Activated T-helper 1 cell treated with Interleukin-2 at 50 U/mL for 16 hours (primary cell): ENCODE results near the gene NID1.

Experiments
- DNase-seq: peaks from one replicate; pipeline ENCODE4 v3.0.0-alpha.2; 2020; ENCODE audit warnings: low read depth

Gene NID1

GRCh38 chr1:236064674-236065508 is at the start of gene NID1:
Gene NID1, minus strand, starts transcription at chr1:236065090. Its CDS starts 11 bp downstream, at chr1:236065079.
- no peak for DNase-seq

DNA sequence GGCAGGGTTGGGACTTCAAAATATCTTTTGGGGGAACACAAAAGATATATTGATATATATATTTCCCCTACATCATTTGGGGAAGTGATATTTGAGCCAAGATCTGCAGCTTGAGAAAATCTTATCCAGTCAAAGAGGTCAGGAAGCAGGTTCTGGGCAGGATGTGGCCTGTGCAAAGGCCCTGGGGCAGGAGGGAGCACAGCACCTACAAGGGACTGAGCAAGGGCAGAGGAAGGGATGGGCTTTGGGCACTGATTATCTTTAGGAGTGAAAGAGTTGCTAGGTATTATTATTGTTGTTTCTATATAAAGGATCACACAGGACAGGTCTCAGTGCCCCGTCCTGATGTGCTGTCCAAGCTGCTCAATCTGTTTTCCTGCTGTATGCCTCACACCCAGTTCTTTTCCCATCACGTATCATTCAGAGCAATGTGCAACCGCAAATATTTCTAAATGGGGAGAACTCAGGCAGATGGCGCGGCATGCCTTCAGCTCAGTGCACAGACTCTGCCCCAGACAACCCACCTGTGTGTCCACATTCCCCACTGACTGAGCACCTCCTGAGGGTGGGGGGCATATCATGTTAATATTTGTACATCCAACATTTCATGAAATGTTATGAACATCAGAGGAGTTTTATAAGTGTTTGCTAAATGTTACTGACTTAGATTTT is 49.3 kb upstream of the NID1 start:
- DNase-seq: no peak

- no peak for DNase-seq
Observed at GRCh38 chr1:236113324-236114032, 48.6 kb upstream of the NID1 start.

DNA sequence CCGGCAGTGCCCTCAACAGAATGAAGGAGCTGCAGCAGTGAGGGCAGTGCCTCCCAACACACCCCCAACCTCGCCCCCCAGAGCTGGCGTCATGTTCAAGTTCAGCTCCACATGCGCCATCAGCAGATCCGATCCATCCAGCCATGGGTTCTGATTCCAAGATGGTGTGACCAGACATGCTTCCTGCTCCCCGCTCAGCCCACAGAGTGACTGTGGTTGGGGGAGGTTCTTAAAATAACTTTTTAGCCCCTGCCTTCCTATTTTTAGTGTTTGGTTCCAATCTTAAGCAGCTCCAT is 47.4 kb upstream of the NID1 start:
- DNase-seq: no peak

DNA sequence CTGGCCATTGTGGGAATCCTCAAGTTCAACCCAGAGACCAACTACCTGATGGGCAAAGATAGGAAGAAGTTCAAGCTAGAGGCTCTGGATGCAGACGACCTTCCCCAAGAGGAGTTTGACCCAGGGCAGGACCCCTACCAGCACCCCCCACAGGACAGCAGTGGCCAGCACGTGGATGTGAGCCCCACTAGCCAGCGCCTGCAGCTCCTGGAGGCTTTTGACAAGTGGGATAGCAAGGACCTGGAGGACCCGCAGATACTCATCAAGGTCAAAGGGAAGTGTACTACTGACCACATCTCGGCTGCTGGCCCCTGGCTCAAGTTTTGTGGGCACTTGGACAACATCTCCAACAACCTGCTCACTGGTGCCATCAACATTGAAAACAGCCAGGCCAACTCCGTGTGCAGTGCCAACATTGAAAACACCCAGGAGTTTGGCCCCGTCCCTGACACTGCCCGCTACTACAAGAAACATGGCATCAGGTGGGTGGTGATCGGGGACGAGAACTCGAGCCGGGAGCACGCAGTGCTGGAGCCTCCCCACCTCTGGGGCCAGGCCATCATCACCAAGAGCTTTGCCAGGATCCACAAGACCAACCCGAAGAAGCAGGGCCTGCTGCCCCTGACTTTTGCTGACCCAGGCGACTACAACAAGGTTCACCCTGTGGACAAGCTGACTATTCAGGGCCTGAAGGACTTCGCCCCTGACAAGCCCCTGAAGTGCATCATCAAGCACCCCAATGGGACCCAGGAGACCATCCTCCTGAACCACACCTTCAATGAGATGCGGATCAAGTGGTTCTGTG is 46.8 kb upstream of the NID1 start:
- no peak for DNase-seq

- DNase-seq: no peak
Observed at GRCh38 chr1:236110137-236110536, 45.2 kb upstream of the NID1 start.

GRCh38 chr1:236108027-236108648 is 43.2 kb upstream of the NID1 start:
- no peak for DNase-seq

DNA sequence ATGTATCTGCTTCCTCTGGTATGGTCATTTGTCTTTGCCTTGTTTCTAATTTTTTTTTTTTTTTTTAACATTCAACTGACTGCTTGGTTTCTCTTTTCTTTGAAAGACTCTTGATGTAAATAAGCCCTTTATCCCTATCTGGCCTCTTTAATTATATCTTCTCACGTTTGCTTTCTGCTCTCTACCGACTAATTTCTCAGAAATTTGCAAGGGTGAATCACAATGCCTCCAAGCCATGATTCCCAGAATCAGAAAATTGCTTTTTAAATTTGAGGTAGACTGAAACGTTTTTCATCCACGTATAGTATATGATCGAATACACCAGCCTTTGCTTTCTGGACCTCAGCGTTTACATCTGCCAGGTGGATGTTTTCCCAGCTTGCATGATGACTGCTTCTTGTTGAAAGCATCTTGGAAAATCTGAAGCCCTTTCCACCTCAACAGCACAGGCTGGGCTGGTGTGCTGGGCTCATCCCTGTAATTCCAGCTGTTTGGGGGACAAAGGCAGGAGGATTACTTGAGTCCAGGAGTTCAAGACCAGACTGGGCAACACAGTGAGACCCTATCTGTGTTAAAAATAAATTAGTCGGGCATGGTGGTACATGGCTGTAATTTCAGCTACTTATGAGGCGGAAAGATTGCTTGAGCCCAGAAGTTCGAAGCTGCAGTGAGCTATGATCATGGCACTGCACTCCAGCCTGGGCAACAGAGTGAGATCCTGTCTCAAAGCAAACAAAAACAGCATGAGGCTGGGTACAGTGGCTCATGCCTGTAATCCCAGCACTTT is 42.4 kb upstream of the NID1 start:
- no peak for DNase-seq

DNA sequence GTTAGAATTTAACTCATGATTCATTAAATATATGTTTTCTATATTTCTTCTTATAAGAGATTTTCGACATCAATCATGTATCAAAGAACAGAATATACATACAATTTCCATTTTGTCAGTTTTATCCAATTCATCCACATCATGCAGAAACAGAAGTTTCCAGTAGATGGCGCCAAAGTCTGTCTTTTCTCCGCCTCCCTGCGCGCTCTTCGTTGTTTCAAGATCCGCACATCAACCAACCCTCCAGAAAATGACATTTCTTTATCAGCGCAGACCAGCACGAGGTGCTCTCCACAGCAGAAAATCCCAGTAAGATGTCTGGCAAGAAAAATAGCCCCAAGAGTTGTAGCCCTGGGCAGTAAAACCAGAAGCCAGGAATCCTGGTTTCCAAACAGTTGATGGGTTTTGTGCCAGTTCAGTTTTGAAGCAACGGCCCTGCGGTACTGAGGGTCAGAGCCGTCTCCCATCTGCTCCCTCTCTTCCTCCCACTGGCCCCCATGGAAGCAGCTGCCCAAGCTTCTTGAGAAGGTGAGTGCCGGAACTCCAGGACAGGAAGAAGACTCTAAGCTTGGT is 38.8 kb upstream of the NID1 start:
- DNase-seq: peak; percentile 16

DNA sequence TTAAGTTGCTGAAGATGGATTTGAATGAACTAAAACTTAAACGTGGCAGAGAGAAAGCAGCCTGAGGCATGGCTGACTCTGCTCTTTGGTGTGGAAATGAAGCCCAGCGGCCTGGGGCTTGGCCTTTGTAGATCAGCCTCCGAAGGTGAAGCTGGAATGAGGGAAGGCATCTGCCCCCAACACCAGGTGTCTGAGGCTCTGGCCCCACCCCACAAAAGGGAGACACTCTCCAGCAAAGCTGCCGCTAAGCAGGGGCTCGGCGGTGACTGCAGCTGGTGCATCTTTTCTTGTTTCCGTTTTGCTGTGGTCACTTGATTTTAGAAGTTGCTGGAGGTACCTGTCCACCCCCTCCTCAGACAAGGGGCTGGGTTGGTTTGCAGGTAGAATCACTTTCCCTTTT is 38.2 kb upstream of the NID1 start:
- no peak for DNase-seq

- DNase-seq: no peak
Observed at GRCh38 chr1:236102611-236103010, 37.7 kb upstream of the NID1 start.

GRCh38 chr1:236101233-236102200 is 36.6 kb upstream of the NID1 start:
- DNase-seq: no peak

- no peak for DNase-seq
Observed at GRCh38 chr1:236100799-236101198, 35.9 kb upstream of the NID1 start.

DNA sequence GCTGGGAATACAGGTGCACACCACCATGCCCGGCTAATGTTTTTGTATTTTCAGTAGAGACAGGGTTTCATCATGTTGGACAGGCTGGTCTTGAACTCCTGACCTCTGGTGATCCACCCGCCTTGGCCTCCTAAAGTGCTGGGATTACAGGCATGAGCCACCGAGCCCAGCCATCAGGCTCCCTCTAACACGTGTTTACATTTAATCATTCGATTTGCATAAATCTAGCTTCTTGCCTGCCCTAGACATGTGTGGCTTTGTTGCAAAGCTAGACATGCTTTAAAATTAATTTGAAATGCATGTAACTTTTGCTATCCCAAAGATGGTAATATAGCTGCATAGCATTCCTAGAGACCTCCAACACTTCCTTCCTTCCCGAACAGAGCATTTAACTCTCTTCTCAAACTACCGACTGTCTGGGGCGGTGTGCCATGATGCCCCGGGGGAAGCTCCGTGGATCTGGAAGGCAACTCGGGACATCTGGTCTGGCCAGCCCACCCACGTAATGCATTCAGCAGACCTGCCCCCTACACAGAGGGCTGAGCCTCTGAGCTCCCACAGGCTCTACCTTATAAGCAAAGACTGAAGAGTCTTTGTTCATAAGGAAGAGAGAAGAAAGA is 34.6 kb upstream of the NID1 start:
- DNase-seq: no peak

- DNase-seq: no peak
Observed at GRCh38 chr1:236098267-236098666, 33.4 kb upstream of the NID1 start.

- DNase-seq: peak; percentile 84
Observed at GRCh38 chr1:236096660-236097482, 32.0 kb upstream of the NID1 start.

GRCh38 chr1:236095705-236096520 is 31.0 kb upstream of the NID1 start:
- DNase-seq: no peak
